Effector memory CD8-positive, alpha-beta T cell (primary cell): ENCODE data around the gene DOCK7.
A peak's percentile ranks its signal among the peaks of the same experiment; 100 is the strongest.
"Not testable (repeated sequence)": the region's sequence is repeated elsewhere in the genome, so short reads cannot be mapped to it uniquely, and the experiment has no call there.

Experiments
- ATAC-seq: fragments of 150-1000 bp; cut with Tn5 transposase; replicated peaks from 2 replicates; pipeline ENCODE4 v1.10.0; 2021; ENCODE audit warnings: mild to moderate bottlenecking, moderate library complexity
- DNase-seq, 3 experiments: peaks; one replicate each; pipeline ENCODE4 v3.0.0; 2021
- H3K27ac Mint-ChIP-seq, 2 donors: one replicate each; pipeline ENCODE4 v1.8.0; 2022; ENCODE audit warnings: mild to moderate bottlenecking in 2 of 2, mixed read lengths in 2 of 2, moderate library complexity in 2 of 2
- H3K27me3 Mint-ChIP-seq, 2 donors: one replicate each; pipeline ENCODE4 v1.8.0; 2022; ENCODE audit warnings: mixed read lengths in 2 of 2
- H3K36me3 Mint-ChIP-seq: one replicate; pipeline ENCODE4 v1.8.0; 2022; ENCODE audit warnings: mild to moderate bottlenecking, moderate library complexity, mixed read lengths; ENCODE audit not compliant: insufficient read depth
- H3K4me1 Mint-ChIP-seq, 2 donors: one replicate each; pipeline ENCODE4 v1.8.0; 2022; ENCODE audit warnings: low read depth in 2 of 2, mixed read lengths in 2 of 2
- H3K4me3 Mint-ChIP-seq, 2 donors: one replicate each; pipeline ENCODE4 v1.8.0; 2022; ENCODE audit warnings: mild to moderate bottlenecking in 2 of 2, mixed read lengths in 2 of 2, moderate library complexity in 2 of 2
- H3K9me3 Mint-ChIP-seq, 2 donors: one replicate each; pipeline ENCODE4 v1.8.0; 2022; ENCODE audit warnings: mixed read lengths in 2 of 2

The DOCK7 gene

GRCh38 chr1:62682531-62682930 is 5.7 kb downstream of the DOCK7 start:
- Mint-ChIP-seq H3K36me3 (no peaks in the 10 kb centered on the region), H3K27ac (no peak overlapping the region)

GRCh38 chr1:62680992-62681391 is 7.2 kb downstream of the DOCK7 start:
- not testable (repeated sequence) for H3K27ac Mint-ChIP-seq, DNase-seq, H3K9me3 Mint-ChIP-seq, H3K36me3 Mint-ChIP-seq, ATAC-seq, H3K27me3 Mint-ChIP-seq, H3K4me3 Mint-ChIP-seq
- H3K4me1 Mint-ChIP-seq: peaks cover 6 to 17% of the 10 kb centered on the region in 2 donors

More at GRCh38 chr1:62682531-62682930, 5.7 kb downstream of the DOCK7 start:
- H3K4me1 Mint-ChIP-seq: peaks cover 9 to 16% of the 10 kb centered on the region in 2 donors
- H3K27me3 Mint-ChIP-seq: no peaks in the 10 kb centered on the region
- no peak for DNase-seq
- no peak overlapping the region for H3K4me3 Mint-ChIP-seq
- ATAC-seq: no peak
- no peaks in the 10 kb centered on the region for H3K9me3 Mint-ChIP-seq

GRCh38 chr1:62677822-62678221 is 10.4 kb downstream of the DOCK7 start:
- not testable (repeated sequence) for H3K4me3 Mint-ChIP-seq, ATAC-seq, H3K36me3 Mint-ChIP-seq, H3K9me3 Mint-ChIP-seq, H3K27me3 Mint-ChIP-seq, H3K27ac Mint-ChIP-seq, DNase-seq
- H3K4me1 Mint-ChIP-seq: peaks cover 2 to 11% of the 10 kb centered on the region in 2 donors

GRCh38 chr1:62676611-62677356 is 11.4 kb downstream of the DOCK7 start:
- Mint-ChIP-seq H3K27ac (no peak overlapping the region), H3K9me3 (no peaks in the 10 kb centered on the region), H3K4me3 (no peak overlapping the region), H3K36me3 (no peaks in the 10 kb centered on the region), H3K4me1 (peaks cover 2 to 11% of the 10 kb centered on the region in 2 donors), H3K27me3 (no peaks in the 10 kb centered on the region)
- DNase-seq (no peak), ATAC-seq (no peak)

GRCh38 chr1:62673629-62674028 is 14.6 kb downstream of the DOCK7 start:
- no peaks in the 10 kb centered on the region for H3K27me3 Mint-ChIP-seq
- ATAC-seq (no peak), DNase-seq (no peak)
- peaks cover 4 to 16% of the 10 kb centered on the region in 2 donors for H3K4me1 Mint-ChIP-seq
- no peak overlapping the region for H3K4me3 Mint-ChIP-seq
- H3K27ac Mint-ChIP-seq: no peak overlapping the region
- H3K36me3 Mint-ChIP-seq: no peaks in the 10 kb centered on the region
- no peaks in the 10 kb centered on the region for H3K9me3 Mint-ChIP-seq

- H3K4me3 Mint-ChIP-seq: no peak overlapping the region
- H3K9me3 Mint-ChIP-seq: no peaks in the 10 kb centered on the region
- no peak for DNase-seq
- no peak for ATAC-seq
- peaks cover 4 to 19% of the 10 kb centered on the region in 2 donors for H3K4me1 Mint-ChIP-seq
- no peaks in the 10 kb centered on the region for H3K27me3 Mint-ChIP-seq
- no peak overlapping the region for H3K27ac Mint-ChIP-seq
- no peaks in the 10 kb centered on the region for H3K36me3 Mint-ChIP-seq
Observed at GRCh38 chr1:62672029-62672428, 16.2 kb downstream of the DOCK7 start.

- no peaks in the 10 kb centered on the region for H3K9me3 Mint-ChIP-seq
- no peaks in the 10 kb centered on the region for H3K27me3 Mint-ChIP-seq
- DNase-seq (no peak), ATAC-seq (no peak)
- H3K36me3 Mint-ChIP-seq: no peaks in the 10 kb centered on the region
- H3K4me1 Mint-ChIP-seq: peaks cover 0 to 4% of the 10 kb centered on the region in 2 donors
- H3K4me3 Mint-ChIP-seq: no peak overlapping the region
- no peak overlapping the region for H3K27ac Mint-ChIP-seq
Observed at GRCh38 chr1:62654744-62655143, 33.4 kb downstream of the DOCK7 start.

- Mint-ChIP-seq H3K27me3 (no peaks in the 10 kb centered on the region), H3K36me3 (no peaks in the 10 kb centered on the region), H3K27ac (peak overlapping the region in 1 of 2 donors; percentile 44), H3K9me3 (no peaks in the 10 kb centered on the region), H3K4me3 (no peak overlapping the region), H3K4me1 (peaks cover 0 to 4% of the 10 kb centered on the region in 2 donors)
- ATAC-seq (no peak), DNase-seq (no peak)
Observed at GRCh38 chr1:62652387-62652786, 35.8 kb downstream of the DOCK7 start.

GRCh38 chr1:62643283-62643682 is 44.9 kb downstream of the DOCK7 start:
- Mint-ChIP-seq H3K27ac (no peak overlapping the region), H3K36me3 (no peaks in the 10 kb centered on the region), H3K27me3 (no peaks in the 10 kb centered on the region), H3K9me3 (no peaks in the 10 kb centered on the region), H3K4me3 (no peak overlapping the region), H3K4me1 (no peaks in the 10 kb centered on the region)
- ATAC-seq (no peak), DNase-seq (no peak)

- DNase-seq (no peak), ATAC-seq (no peak)
- H3K9me3 Mint-ChIP-seq: no peaks in the 10 kb centered on the region
- H3K36me3 Mint-ChIP-seq: peaks cover 3% of the 10 kb centered on the region
- no peak overlapping the region for H3K27ac Mint-ChIP-seq
- H3K27me3 Mint-ChIP-seq: no peaks in the 10 kb centered on the region
- no peak overlapping the region for H3K4me3 Mint-ChIP-seq
- no peaks in the 10 kb centered on the region for H3K4me1 Mint-ChIP-seq
Observed at GRCh38 chr1:62637392-62638105, 50.6 kb downstream of the DOCK7 start.

- no peaks in the 10 kb centered on the region for H3K4me1 Mint-ChIP-seq
- DNase-seq (no peak), ATAC-seq (no peak)
- no peaks in the 10 kb centered on the region for H3K9me3 Mint-ChIP-seq
- no peaks in the 10 kb centered on the region for H3K27me3 Mint-ChIP-seq
- no peak overlapping the region for H3K27ac Mint-ChIP-seq
- no peak overlapping the region for H3K4me3 Mint-ChIP-seq
- H3K36me3 Mint-ChIP-seq: peaks cover 11% of the 10 kb centered on the region
Observed at GRCh38 chr1:62628506-62628905, 59.7 kb downstream of the DOCK7 start.

- no peaks in the 10 kb centered on the region for H3K9me3 Mint-ChIP-seq
- no peak overlapping the region for H3K4me3 Mint-ChIP-seq
- DNase-seq (no peak), ATAC-seq (no peak)
- H3K27ac Mint-ChIP-seq: no peak overlapping the region
- H3K36me3 Mint-ChIP-seq: no peaks in the 10 kb centered on the region
- no peaks in the 10 kb centered on the region for H3K27me3 Mint-ChIP-seq
- H3K4me1 Mint-ChIP-seq: no peaks in the 10 kb centered on the region
Observed at GRCh38 chr1:62625415-62625814, 62.8 kb downstream of the DOCK7 start.

- Mint-ChIP-seq H3K4me1 (no peaks in the 10 kb centered on the region), H3K4me3 (no peak overlapping the region), H3K36me3 (peaks cover 3% of the 10 kb centered on the region), H3K9me3 (no peaks in the 10 kb centered on the region), H3K27me3 (no peaks in the 10 kb centered on the region), H3K27ac (no peak overlapping the region)
- DNase-seq (no peak), ATAC-seq (no peak)
Observed at GRCh38 chr1:62621907-62622306, 66.3 kb downstream of the DOCK7 start.

GRCh38 chr1:62613890-62614289 is 74.3 kb downstream of the DOCK7 start:
- Mint-ChIP-seq H3K4me3 (no peak overlapping the region), H3K27me3 (no peaks in the 10 kb centered on the region), H3K4me1 (no peaks in the 10 kb centered on the region), H3K27ac (no peak overlapping the region), H3K36me3 (peaks cover 7% of the 10 kb centered on the region), H3K9me3 (no peaks in the 10 kb centered on the region)
- no peak for DNase-seq
- no peak for ATAC-seq
